Adrenal gland (tissue), 12 donors: ENCODE measurements around the gene LYZL6. TPM values are rescaled to one million over a fixed set of nuclear protein-coding genes. Genes with fewer than 3 reads are reported as not detected.
"Not testable (repeated sequence)": the region's sequence is repeated elsewhere in the genome, so short reads cannot be mapped to it uniquely, and the experiment has no call there.

Source experiments
- DNase-seq, 7 donors: peaks; one replicate each; pipeline ENCODE4 v3.0.0-alpha.2; 2019 to 2020
- H3K27ac ChIP-seq, 5 donors: fragments of 200-600 bp; sonication (generic) in 4 of 5; 1 replicate in 3 of 5; 2 replicates in 2 of 5; pipeline versions ENCODE4 v1.5.1 to v1.8.0; 2016 to 2020; ENCODE audit warnings: mild to moderate bottlenecking in 1 of 5
- H3K27me3 ChIP-seq: fragments of 200-600 bp; 2 replicates; pipeline ENCODE4 v1.8.0; 2021
- H3K36me3 ChIP-seq, 2 donors: fragments of 200-600 bp; replicated peaks in 1 of 2; 1 replicate in 1 of 2; 2 replicates in 1 of 2; pipeline versions ENCODE4 v1.5.1 to v1.8.0; 2018 to 2022
- H3K4me1 ChIP-seq, 2 donors: fragments of 200-600 bp; replicated peaks in 1 of 2; 1 replicate in 1 of 2; 2 replicates in 1 of 2; pipeline versions ENCODE4 v1.5.1 to v1.8.0; 2018 to 2021
- H3K4me3 ChIP-seq, 4 donors: fragments of 200-600 bp; sonication (generic) in 3 of 4; one replicate each; pipeline ENCODE4 v1.5.1; 2016 to 2018
- H3K9me3 ChIP-seq, 3 donors: fragments of 200-600 bp; sonication (generic) in 1 of 3; replicated peaks in 1 of 3; 1 replicate in 2 of 3; 2 replicates in 1 of 3; pipeline versions ENCODE4 v1.5.1 to v1.8.0; 2016 to 2021
- POLR2A ChIP-seq, 2 donors: fragments of 450-650 bp; IDR thresholded peaks; one replicate each; pipeline ENCODE4 v1.6.1; 2017; ENCODE audit warnings: antibody characterized with exemption in 2 of 2, mild to moderate bottlenecking in 2 of 2, moderate library complexity in 1 of 2
- WGBS, 4 donors: extraction: QIAGEN DNeasy Blood & Tissue Kit in 2 of 4; methylation state at CpG; one replicate each; pipeline versions ENCODE4 v1.1.5 to v1.1.7; 2013 to 2017; 5-methylcytosine and 5-hydroxymethylcytosine counted together
- intact Hi-C, 2 donors: fragments of 100-400 bp; cut with DNase I; formaldehyde crosslinking; loops; one replicate each; pipeline versions ENCODE4 v1.14.1 to v1.15.0; 2022 to 2023
- polyA plus RNA-seq, 3 donors: library from polyadenylated mRNA; stranded (reverse); fragments of 200-250 nt in 2 of 3; fragments of 350-450 nt in 1 of 3; fragmentation: Illumina TruSeq in 1 of 3; extraction: RNeasy Lipid Tissue Mini Kit (QIAGEN cat#74804) in 1 of 3; gene quantifications; one replicate each; pipeline ENCODE4 v1.2.3, GENCODE V29; 2013 to 2014
- total RNA-seq, 9 donors: library from RNA; depleted of rRNA in 4 of 9; stranded (reverse); fragments of >200 nt in 4 of 9; fragments of 120-200 nt in 1 of 9; fragmentation: NEBNext Ultra II Directional in 1 of 9; extraction: Animal tissue kit (Norgen Biotek cat#: 25700) in 1 of 9; gene quantifications; one replicate each; pipeline versions ENCODE4 v1.1.0 to v1.2.4, GENCODE V29; 2013 to 2023
- TF ChIP-seq, protein P1 (sequence below), 6 experiments: fragments of 450-650 bp in 4 of 6; fragments of 200-600 bp in 2 of 6; sonication (generic) in 1 of 6; IDR thresholded peaks; 1 replicate in 5 of 6; 2 replicates in 1 of 6; pipeline versions ENCODE4 v1.5.1 to v1.8.0; 2016 to 2021; ENCODE audit warnings: antibody characterized with exemption in 6 of 6, mild to moderate bottlenecking in 2 of 6, moderate library complexity in 1 of 6
- donor health status: healthy with polysubstance abuse.
- donor health status: Bipolar disorder and iron deficiency.
- donor health status: DM: yes; HTN: yes; CAD: no.
- donor health status: DM: no; HTN: no; CAD: no.
- donor health status: DM: no; HTN: no; CAD: no.
- donor health status: DM: yes; HTN: yes; CAD: no.

The LYZL6 gene
- total and polyA plus RNA-seq, 12 donors = not detected

DNA sequence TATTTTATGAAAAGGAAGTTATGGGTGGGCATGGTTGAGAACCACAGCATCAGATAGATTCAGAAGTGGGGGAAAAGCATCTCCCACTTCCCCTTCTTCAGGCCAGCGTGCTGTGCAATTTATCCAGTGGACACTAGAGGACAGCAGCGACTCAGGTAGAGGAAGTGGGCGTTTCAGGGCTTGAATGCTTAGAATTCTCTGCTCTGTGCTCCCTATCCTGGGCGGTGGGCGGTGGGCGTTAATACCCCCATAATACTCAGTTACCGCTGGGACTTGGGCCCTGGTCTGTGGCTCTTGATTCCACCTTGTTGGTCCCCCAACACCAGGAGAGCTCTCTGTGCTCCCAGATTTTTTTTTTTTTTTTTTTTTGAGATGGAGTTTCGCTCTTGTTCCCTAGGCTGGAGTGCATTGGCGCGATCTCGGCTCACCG, 3.7 kb upstream of the LYZL6 start:
- WGBS, 4 donors = 13 to 29% (median 22%) methylated on average over 9 to 12 of the region's 12 CpGs
- no peaks in the 10 kb centered on the region for H3K36me3 ChIP-seq
- peak overlapping the region in 1 of 4 donors; percentile 37 for H3K4me3 ChIP-seq
- intact Hi-C loops = loop anchor here in 1 of 2 donors (10.0 kb wide), 1 partner anchor 92 kb away; no protein-coding TSS in a partner anchor
- H3K27ac ChIP-seq = no peak overlapping the region
- peak; percentile 33 to 67 (median 46) for DNase-seq
- no peaks in the 10 kb centered on the region for H3K27me3 ChIP-seq
- TF ChIP-seq POLR2A (IDR thresholded peaks at IDR 0.05) = no peak
- TF ChIP-seq, protein P1, sequence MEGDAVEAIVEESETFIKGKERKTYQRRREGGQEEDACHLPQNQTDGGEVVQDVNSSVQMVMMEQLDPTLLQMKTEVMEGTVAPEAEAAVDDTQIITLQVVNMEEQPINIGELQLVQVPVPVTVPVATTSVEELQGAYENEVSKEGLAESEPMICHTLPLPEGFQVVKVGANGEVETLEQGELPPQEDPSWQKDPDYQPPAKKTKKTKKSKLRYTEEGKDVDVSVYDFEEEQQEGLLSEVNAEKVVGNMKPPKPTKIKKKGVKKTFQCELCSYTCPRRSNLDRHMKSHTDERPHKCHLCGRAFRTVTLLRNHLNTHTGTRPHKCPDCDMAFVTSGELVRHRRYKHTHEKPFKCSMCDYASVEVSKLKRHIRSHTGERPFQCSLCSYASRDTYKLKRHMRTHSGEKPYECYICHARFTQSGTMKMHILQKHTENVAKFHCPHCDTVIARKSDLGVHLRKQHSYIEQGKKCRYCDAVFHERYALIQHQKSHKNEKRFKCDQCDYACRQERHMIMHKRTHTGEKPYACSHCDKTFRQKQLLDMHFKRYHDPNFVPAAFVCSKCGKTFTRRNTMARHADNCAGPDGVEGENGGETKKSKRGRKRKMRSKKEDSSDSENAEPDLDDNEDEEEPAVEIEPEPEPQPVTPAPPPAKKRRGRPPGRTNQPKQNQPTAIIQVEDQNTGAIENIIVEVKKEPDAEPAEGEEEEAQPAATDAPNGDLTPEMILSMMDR (IDR thresholded peaks at IDR 0.05) = peak; percentile 52 to 81 (median 75)
- H3K9me3 ChIP-seq = no peaks in the 10 kb centered on the region
- no peaks in the 10 kb centered on the region for H3K4me1 ChIP-seq

DNA sequence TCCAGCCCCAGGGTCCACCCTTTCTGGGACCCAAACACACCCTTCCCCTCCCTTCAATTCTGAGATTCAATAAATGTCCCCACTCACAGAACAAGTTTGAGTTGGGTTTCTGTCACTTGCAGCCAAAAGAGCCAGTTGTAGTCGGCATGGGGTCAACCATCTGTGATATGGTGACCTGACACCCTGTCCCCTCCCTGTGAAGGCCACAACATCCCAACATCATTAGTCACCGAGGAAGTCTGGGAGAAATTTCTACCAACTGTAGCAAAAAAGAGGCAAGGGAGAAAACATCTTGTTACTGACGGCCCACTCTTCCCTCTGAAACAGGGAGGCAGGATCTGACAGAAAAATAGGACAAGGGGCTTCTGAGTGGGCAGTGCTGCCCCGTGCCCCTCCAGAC, 638 bp upstream of the LYZL6 start:
- H3K27me3 ChIP-seq = no peaks in the 10 kb centered on the region
- no peak for DNase-seq
- TF ChIP-seq, protein P1 (IDR thresholded peaks at IDR 0.05) = no peak
- no peak for TF ChIP-seq POLR2A (IDR thresholded peaks at IDR 0.05)
- WGBS, 4 donors = 52 to 78% (median 73%) methylated on average over 4 of the region's 4 CpGs
- H3K4me1 ChIP-seq = no peaks in the 10 kb centered on the region
- intact Hi-C loops = loop anchor here in 1 of 2 donors (10.0 kb wide), 1 partner anchor 89 kb away; no protein-coding TSS in a partner anchor
- H3K36me3 ChIP-seq = no peaks in the 10 kb centered on the region
- no peak overlapping the region for H3K4me3 ChIP-seq
- H3K27ac ChIP-seq = no peak overlapping the region
- no peaks in the 10 kb centered on the region for H3K9me3 ChIP-seq

DNA sequence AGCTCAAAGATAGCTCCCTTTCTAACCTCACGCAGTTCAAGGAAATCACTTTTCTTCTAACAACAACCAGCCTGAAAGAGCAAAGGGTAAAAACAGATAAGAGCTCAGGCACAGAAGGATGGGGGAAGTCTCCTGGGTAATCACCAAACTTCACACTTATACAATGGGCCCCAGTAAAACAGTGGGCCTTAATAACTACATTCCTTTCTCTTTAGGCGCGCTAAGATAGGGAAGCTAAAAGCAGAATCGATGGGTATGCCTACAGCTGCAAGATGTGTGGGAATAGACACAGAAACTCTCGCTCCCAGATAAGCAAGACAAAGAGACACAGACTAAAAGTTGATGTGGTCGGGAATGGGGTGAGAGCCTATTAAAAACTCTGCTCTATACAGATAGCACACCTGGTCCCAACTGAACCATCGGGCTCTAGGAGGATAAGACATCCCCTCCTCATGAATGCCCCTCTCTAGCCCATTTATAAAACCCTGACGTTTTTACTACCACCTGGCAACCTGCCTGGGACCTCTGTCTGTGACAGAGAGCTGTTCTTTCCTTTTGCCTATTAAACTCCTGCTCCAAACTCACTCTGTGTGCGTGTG, 826 bp downstream of the LYZL6 start:
- intact Hi-C loops = loop anchor here in 1 of 2 donors (10.0 kb wide), 1 partner anchor 88 kb away; no protein-coding TSS in a partner anchor
- no peak for TF ChIP-seq POLR2A (IDR thresholded peaks at IDR 0.05)
- TF ChIP-seq, protein P1 (IDR thresholded peaks at IDR 0.05) = no peak
- H3K4me1 ChIP-seq = no peaks in the 10 kb centered on the region
- no peak overlapping the region for H3K4me3 ChIP-seq
- no peaks in the 10 kb centered on the region for H3K9me3 ChIP-seq
- no peak for DNase-seq
- H3K27ac ChIP-seq = no peak overlapping the region
- H3K27me3 ChIP-seq = no peaks in the 10 kb centered on the region
- H3K36me3 ChIP-seq = no peaks in the 10 kb centered on the region
- WGBS, 4 donors = 55 to 65% (median 65%) methylated on average over 9 of the region's 9 CpGs

DNA sequence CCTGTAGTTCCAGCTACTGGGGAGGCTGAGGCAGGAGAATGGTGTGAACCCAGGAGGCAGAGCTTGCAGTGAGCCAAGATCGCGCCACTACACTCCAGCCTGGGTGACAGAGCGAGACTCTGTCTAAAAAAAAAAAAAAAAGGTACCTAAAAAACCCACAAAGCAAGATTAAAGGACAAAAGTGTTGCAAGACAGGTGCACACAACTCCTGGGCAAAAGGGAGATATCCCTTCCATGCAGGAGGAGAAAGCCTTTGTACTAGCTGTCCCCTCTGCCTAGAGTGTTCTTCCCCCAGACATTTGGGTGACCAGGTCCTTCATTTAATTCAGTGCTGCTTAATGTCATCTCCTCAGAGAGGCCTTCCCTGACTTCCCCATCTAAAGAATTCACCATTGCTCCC, 5.0 kb downstream of the LYZL6 start:
- DNase-seq, H3K27ac ChIP-seq, H3K36me3 ChIP-seq, H3K4me3 ChIP-seq, H3K4me1 ChIP-seq, H3K9me3 ChIP-seq, intact Hi-C loops, H3K27me3 ChIP-seq: not testable (repeated sequence)
- WGBS, 4 donors = 91 to 100% (median 95%) methylated on average over 3 of the region's 3 CpGs

DNA sequence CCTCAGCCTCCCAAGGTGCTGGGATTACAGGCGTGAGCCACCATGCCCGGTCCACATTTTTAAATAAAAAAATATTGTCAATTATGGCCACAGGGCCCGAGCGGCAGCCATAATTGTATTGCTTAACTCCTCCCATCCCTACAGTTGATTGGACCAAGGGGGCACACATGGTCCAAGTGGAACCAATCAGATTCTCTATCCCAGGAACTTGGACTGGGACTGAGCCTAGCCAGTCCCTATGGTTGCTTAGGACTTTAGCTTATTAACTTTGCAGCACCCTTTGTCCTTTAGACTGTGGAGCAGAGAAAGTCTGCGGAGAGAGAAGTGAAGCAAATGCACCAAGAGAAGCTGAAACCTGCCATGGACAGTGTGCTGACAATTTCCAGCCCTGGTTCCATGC, 7.5 kb downstream of the LYZL6 start:
- intact Hi-C loops = no loop called here
- Histone ChIP-seq H3K9me3 (no peaks in the 10 kb centered on the region), H3K36me3 (no peaks in the 10 kb centered on the region), H3K4me3 (no peak overlapping the region), H3K4me1 (no peaks in the 10 kb centered on the region), H3K27ac (no peak overlapping the region), H3K27me3 (no peaks in the 10 kb centered on the region)
- TF ChIP-seq, protein P1 (IDR thresholded peaks at IDR 0.05) = no peak
- no peak for TF ChIP-seq POLR2A (IDR thresholded peaks at IDR 0.05)
- WGBS, 4 donors = 83 to 94% (median 89%) methylated on average over 5 of the region's 5 CpGs
- DNase-seq = no peak
